ENCODE measurements around the gene TEK.

The TEK gene

DNA sequence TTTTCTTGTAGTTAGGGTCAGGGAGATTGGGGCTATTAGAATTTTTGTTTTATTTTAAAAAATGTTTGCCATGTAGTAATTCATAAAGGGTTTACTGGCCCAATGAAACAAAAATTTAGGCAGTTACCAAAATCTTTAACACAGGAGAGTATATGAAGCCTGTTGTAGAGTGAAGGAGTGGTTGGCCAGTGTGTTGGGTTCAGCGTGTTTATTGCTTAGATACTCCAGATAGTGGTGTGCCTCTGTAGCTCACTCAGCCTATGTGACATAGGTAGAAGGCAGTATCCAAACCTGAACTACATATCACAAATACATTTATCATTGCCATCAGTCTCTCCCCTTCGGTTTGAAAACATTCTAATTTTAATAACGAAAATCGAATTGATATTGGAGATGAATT is 1.2 kb downstream of the TEK start:
- 0 out of 2 replicates have a peak, but pooled peaks cover 3% of the 10 kb centered on the region for H3K27me3 ChIP-seq (ENCODE audit: control insufficient read depth, low read length)
- H3K4me1 ChIP-seq (ENCODE audit: control insufficient read depth, low read length) = no peaks in the 10 kb centered on the region
- H3F3A ChIP-seq (ENCODE audit: control insufficient read depth, insufficient read depth) = no peaks in the 10 kb centered on the region
- H4K20me1 ChIP-seq (ENCODE audit: control insufficient read depth, insufficient read depth, low read depth, low read length) = no peaks in the 10 kb centered on the region
- H3K4me3 ChIP-seq (ENCODE audit: low read length) = no peak overlapping the region
- H3K27ac ChIP-seq (ENCODE audit: low read depth, low read length) = no peak overlapping the region
- TF ChIP-seq CTCF (IDR thresholded peaks at IDR 0.05; ENCODE audit: low read depth, low read length, poor library complexity, severe bottlenecking) = no peak
- TF ChIP-seq EZH2phosphoT487 (IDR thresholded peaks at IDR 0.05; ENCODE audit: borderline replicate concordance, low read length) = no peak
- no peaks in the 10 kb centered on the region for H3K9me3 ChIP-seq (ENCODE audit: control insufficient read depth, insufficient read depth, low read length)
- no peaks in the 10 kb centered on the region for H3K36me3 ChIP-seq (ENCODE audit: control insufficient read depth, low read length)
- no peak overlapping the region for H3K4me2 ChIP-seq (ENCODE audit: low read length)
- H3K9me2 ChIP-seq (replicated peaks; ENCODE audit: control insufficient read depth, low read length) = no peaks in the 10 kb centered on the region
- H3K79me2 ChIP-seq (ENCODE audit: control insufficient read depth, low read length) = no peaks in the 10 kb centered on the region

GRCh38 chr9:27112235-27112634 is 3.2 kb downstream of the TEK start:
- Histone ChIP-seq H3K4me2 (ENCODE audit: low read length) (no peak overlapping the region), H3K9me3 (ENCODE audit: control insufficient read depth, insufficient read depth, low read length) (no peaks in the 10 kb centered on the region), H3K4me1 (ENCODE audit: control insufficient read depth, low read length) (no peaks in the 10 kb centered on the region), H3K79me2 (ENCODE audit: control insufficient read depth, low read length) (no peaks in the 10 kb centered on the region), H3K27ac (ENCODE audit: low read depth, low read length) (no peak overlapping the region), H3F3A (ENCODE audit: control insufficient read depth, insufficient read depth) (no peaks in the 10 kb centered on the region), H3K4me3 (ENCODE audit: low read length) (no peak overlapping the region), H4K20me1 (ENCODE audit: control insufficient read depth, insufficient read depth, low read depth, low read length) (no peaks in the 10 kb centered on the region), H3K27me3 (ENCODE audit: control insufficient read depth, low read length) (0 out of 2 replicates have a peak, but pooled peaks cover 3% of the 10 kb centered on the region), H3K36me3 (ENCODE audit: control insufficient read depth, low read length) (no peaks in the 10 kb centered on the region), H3K9me2 (replicated peaks; ENCODE audit: control insufficient read depth, low read length) (no peaks in the 10 kb centered on the region)
- TF ChIP-seq CTCF (IDR thresholded peaks at IDR 0.05; ENCODE audit: low read depth, low read length, poor library complexity, severe bottlenecking) (no peak), EZH2phosphoT487 (IDR thresholded peaks at IDR 0.05; ENCODE audit: borderline replicate concordance, low read length) (no peak)

GRCh38 chr9:27117489-27118135 is 8.6 kb downstream of the TEK start:
- Histone ChIP-seq H3K27me3 (ENCODE audit: control insufficient read depth, low read length) (no peaks in the 10 kb centered on the region), H4K20me1 (ENCODE audit: control insufficient read depth, insufficient read depth, low read depth, low read length) (no peaks in the 10 kb centered on the region), H3K36me3 (ENCODE audit: control insufficient read depth, low read length) (no peaks in the 10 kb centered on the region), H3K79me2 (ENCODE audit: control insufficient read depth, low read length) (no peaks in the 10 kb centered on the region), H3K4me1 (ENCODE audit: control insufficient read depth, low read length) (no peaks in the 10 kb centered on the region), H3K9me3 (ENCODE audit: control insufficient read depth, insufficient read depth, low read length) (no peaks in the 10 kb centered on the region), H3K9me2 (replicated peaks; ENCODE audit: control insufficient read depth, low read length) (no peaks in the 10 kb centered on the region), H3K4me2 (ENCODE audit: low read length) (no peak overlapping the region), H3K27ac (ENCODE audit: low read depth, low read length) (no peak overlapping the region), H3K4me3 (ENCODE audit: low read length) (no peak overlapping the region), H3F3A (ENCODE audit: control insufficient read depth, insufficient read depth) (no peaks in the 10 kb centered on the region)
- TF ChIP-seq CTCF (IDR thresholded peaks at IDR 0.05; ENCODE audit: low read depth, low read length, poor library complexity, severe bottlenecking) (no peak), EZH2phosphoT487 (IDR thresholded peaks at IDR 0.05; ENCODE audit: borderline replicate concordance, low read length) (no peak)

Measured in DOHH2 (cell line).